Inferior parietal cortex (tissue), 1 donor: Measurements from ENCODE around the gene SEMA4B.

Source experiments
- DNase-seq: peaks from one replicate; pipeline ENCODE4 v3.0.0-alpha.2; 2016; ENCODE audit errors: extremely low spot score

Gene SEMA4B

DNA sequence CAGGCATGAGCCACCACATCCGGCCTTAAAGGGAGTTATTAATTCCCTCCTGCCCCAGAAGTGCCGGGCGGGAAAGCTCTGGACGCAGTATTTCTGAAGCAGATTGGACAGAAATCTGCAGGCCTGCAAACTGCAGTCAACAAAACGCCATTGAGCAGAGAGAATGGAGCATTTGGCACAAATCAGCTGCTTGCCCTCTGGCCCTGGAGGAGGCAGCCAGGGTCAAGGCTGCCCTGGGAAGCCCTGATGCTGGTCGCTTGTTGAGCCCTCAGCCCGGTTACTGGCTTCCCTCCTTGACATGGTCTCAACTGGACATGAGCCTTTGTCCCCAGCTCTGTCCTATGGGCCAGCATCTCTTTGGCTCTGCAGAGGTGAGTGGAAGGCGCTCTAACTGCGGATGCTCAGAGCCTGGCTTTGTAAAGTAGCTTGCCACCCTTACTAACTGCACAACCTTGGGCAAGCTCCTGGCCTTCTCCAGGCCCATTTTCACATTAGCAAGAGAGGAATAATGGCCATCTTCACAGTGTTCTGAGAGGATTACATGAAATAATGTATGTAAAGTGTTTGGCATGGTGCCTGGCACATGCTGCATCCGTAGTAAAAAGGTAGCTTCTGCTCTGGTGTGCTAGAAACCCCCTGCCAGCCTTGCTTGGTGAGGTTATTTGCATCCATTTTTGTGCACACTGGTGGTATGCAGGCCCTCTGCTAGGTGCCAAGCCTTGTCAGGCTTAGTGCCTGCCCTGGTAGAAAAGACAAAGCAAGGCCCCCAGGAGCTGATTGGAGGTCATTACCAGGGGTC, 4.1 kb downstream of the SEMA4B start:
- DNase-seq = no peak

DNA sequence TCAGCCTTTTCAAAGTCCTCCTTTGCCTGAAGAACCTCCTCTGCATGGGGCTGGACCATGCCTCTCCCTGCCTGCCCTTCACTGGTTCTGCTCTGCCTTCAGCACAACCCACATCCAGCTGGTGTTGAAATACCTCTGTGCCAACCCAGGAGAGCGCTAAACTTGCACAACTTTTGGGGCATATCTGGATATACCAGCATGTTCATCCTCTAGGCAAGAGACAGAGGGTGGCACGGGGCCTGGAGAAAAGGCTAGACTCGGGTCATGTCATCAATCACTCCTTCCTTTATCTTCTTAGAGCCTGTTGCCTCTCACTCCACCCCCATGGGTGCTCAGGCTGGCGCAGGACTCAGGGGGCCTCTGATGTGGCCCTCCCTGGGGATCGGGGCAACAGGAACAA, 4.8 kb downstream of the SEMA4B start:
- no peak for DNase-seq

DNA sequence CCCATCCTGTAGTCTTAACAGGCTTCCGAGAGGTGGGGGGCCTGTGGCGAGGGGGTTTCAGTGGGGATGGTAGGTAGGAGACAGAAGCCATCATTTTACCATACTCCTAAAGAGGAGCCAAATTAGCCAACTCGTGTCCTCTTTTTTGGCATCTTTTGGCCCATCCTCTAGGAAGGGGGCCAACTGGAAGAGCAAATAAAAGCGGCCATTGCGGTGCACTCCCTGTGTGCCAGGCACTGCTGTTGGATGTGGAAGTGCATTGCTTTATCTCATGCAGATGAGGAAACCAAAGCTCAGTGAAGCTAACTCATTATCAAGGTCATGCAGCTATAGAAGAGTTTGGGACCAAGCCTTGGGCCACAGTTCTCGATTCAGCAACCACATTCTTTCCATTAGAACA, 6.1 kb downstream of the SEMA4B start:
- no peak for DNase-seq

DNA sequence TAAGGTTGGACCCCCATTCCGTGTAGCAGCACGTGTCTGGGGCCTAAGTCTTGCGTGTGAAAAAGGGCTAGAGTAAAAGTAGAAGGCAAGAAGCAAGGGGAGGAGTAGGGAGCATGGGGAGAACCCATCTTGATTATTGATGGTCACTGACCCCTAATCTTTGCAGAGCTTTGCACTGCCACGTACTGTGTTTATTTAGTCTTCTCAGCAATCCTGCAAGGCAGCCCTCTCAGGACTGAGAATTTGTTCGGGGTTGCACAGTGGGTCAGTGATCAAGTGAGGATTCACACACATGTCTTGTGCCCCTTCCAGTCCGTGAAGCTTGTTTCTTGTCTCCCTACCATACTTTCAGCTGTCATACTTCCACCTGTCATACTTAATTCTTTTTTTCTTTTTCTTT, 7.2 kb downstream of the SEMA4B start:
- DNase-seq = no peak

DNA sequence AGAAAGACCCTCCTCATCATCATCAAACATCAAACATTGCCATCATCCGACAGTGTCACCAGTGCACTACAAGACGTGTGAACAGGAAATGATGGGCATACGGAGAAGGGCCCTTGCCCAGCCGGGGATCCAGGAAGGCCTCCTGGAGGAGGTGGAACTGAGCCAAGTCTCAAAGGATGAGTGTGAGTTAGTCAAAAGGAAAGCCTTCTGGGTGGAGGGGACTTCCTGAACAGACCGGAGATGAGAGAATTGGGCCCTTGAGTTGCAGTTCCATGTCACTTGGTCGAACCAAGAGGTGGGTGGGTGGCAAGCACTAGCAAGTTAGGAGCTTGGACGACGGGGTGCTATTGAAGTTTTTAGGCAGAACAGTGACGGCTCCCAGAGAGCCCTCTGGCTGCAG, 8.5 kb downstream of the SEMA4B start:
- no peak for DNase-seq

DNA sequence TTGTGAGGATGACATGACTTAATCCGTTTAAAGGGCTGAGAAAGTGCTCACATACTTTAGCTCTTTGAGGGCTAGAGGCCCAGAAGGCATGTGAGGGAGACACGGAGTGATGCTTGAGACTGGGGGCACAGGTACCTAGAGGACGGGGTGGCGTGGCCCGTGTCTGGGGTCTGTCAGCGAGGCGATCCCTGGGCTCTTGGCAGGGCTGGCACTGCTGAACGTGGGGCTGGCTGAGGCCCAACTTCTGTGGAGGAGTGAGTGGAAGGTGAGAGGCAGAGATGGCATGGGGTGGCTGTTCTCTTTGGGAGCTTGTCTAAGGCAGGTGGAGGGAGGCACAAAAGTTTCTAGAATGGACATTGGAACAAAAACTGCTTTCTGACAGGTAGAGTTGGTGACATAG, 9.5 kb downstream of the SEMA4B start:
- no peak for DNase-seq

DNA sequence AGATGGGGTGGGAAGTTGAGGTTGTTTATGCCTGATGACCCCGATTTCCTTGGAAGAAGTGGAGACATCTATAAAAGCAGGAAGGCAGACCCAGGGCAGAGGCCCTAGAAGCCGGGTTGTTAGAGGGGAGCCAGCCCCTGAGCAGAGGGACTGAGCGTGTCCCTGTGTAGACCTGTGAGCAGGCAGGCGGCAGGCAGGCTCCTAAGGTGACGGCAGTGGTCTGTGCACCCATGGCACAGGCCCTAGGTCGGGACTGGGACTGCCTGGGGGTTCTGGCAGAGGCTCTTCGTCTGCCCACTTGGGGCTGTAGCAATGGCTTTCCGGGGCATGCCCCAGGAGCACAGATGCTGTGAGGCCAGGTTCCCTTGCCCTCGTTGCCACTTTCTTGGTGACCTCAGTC, 9.9 kb downstream of the SEMA4B start:
- DNase-seq = no peak

DNA sequence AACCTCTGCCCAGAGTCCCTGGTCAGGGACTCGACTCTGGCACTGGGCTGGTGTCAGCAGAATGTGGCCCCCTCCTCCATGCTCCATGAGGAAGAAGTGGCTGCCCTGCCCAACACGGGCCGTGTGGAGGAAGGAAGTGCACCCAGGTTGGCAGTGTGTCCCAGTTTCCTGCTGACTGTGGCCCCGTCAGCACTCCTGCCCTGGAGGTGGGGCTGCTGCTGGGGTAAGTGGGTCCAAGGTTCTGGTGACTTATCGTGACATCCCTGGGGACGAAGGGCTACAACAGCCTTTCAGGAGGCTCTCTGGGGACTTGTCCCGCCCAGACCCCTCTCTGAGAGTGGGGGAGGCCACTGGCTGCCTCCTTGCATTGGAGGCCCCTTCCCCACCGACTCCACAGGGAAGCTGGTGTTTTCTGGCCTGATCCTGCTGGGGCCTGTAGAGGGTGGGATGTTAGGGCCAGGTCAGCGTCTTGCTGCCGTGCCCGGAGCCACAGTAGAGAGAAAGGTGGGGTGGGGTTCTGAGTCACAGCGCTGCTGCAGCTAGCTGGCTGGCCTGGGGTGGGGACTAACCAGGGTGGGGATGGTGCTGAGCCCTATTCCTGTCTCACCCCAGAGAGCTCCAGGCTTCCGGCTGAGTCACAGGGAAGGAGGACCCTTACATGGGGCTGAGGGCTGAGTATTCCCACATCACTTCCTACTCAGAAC, 10.5 kb downstream of the SEMA4B start:
- no peak for DNase-seq

DNA sequence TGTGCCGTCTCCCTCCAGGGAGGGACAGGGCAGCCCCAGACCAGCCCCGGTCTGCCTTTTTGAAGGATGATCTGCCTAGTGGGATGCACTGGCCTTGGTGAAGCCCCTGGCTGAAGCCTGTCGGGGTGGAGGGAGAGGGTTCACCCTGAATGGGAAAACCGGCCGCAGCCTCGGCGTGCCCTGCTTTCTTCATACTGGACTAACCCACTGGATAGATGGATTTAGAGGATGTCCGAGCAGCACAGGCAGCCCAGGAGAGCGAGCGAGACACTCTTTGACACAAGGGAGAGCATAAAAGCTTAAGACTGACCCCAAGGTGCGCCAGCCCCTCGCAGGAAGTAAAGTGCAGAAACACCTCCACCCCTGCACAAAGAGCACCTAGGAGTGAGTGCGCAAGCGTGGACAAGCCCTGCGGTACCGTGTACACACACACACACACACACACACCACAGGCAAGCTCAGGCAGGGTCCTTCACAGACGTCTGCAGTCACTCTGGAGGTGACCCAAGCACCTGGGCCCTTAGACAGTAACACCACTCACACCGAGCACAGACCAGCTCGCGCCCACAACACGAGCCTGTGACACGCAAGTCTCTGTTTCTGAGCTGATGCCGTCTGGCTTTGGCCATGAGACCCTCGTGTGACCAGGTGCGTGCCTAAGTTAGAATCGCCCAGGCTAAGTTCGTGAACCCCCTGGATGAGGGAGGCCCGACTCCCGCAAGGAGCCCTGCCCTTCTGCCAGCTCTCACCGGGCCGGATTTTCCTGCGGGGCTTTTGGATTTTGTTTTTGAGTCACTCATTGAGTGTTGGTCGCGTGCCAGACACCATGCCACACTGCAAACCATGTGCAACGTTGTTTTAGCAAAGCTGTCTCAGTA, 11.3 kb downstream of the SEMA4B start:
- no peak for DNase-seq

DNA sequence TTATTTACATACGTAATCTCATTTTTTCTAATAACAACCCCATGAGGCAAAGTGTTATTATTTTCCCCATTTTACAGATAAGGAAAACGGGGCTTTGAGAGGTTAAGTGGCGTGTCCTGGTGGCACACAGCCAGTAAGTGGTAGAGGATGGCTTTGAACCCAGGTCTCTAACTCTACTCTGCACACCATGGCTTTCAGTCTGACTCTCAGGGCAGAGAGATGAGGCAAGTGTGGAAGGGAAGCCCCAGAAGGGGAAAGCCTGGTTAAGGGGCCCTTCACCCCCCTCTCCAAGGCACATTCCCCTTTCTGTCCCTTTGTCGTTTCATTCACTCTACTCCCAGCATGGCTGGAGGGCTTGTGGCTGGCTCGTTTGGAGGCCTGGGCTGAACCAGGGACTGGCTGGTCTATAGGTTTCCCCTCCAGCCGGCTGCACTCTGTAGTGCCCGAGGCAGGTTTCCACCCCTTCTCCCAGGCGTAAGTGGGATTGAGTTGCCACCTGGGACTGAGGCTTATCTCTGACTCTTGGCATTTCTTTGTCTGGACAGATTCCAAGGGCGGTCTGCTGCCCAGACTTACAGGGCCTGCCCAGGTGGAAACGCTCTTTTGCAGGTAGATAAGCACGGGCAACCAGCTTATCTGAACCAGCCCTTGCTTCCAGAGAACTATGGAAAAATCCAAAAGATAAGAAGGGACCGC, 12.1 kb downstream of the SEMA4B start:
- no peak for DNase-seq

DNA sequence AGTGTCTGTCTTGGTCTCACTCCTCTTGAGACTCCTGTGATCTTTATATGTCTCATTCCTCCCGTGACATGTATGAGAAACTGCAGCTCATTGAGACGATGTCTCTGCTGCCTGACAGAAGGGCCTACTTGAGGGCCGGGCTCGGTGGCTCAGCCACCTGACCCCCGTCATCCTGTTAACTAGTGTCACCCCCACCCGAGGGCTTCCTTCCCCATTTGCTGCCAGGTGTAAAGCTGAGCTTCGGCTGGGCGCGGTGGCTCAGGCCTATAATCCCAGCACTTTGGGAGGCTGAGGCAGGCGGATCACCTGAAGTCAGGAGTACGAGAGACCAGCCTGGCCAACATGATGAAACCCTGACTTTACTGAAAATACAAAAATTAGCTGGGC, 12.7 kb downstream of the SEMA4B start:
- no peak for DNase-seq

DNA sequence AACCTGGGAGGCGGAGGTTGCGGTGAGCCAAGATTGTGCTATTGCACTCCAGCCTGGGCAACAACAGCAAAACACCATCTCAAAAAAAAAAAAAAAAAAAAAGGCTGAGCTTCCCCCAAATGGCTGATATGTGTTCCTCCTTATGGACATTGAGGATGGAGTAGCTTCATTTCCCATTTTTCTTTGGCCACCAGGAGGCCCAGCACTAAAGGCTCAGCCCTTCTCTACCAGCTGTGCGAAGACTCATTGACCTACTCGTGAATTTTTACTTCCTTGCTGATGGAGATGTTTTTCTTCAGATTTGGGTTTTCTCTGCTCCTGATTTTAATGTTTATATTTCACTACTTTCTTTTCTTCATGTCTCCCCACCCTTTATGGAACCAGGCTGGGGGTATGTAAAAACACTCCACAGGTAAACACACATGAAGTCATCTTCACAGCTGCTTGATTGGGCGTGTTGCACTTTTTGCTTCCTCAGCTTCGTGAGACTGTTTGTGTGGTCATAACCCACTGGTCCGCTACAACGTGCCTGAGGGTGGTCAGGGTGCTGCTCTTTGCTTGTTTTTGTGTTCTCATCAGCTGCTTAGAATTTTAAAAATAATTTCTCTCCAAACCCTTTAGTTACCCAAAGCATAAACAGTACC, 13.5 kb downstream of the SEMA4B start:
- DNase-seq = no peak

DNA sequence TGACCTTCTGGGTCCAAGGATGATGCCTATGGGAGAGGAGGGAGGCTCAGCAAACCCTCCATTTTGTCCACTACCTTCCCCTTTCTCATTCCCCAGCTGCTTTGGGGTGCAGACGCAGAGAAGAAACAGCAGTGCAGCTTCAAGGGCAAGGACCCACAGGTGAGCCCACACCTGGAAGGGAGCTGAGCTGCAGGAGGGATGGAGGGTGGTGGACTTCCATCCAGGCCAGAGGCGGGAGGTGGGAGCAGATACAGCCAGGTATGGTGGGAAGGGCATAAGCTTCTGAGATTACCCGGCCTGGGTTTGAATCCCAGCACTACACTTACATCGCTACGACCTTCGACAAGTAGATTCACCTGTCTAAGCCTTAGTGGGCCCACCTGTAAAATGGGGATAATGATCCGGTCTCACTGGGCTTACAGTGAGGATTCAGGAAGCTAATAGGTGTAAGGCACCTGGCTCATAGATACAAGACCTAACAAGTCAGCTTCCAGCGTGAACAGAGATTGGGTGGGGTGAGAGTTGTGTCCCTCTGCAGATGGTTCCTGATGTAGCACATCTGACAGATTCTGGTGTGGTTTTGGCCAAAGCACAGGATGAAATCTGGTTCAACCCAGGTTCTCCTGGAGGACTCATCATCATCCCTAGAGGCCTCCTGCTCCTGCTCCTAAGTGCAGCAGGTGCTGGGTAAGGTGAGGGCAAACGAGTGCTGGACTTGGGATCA, 16.7 kb downstream of the SEMA4B start:
- DNase-seq = no peak

DNA sequence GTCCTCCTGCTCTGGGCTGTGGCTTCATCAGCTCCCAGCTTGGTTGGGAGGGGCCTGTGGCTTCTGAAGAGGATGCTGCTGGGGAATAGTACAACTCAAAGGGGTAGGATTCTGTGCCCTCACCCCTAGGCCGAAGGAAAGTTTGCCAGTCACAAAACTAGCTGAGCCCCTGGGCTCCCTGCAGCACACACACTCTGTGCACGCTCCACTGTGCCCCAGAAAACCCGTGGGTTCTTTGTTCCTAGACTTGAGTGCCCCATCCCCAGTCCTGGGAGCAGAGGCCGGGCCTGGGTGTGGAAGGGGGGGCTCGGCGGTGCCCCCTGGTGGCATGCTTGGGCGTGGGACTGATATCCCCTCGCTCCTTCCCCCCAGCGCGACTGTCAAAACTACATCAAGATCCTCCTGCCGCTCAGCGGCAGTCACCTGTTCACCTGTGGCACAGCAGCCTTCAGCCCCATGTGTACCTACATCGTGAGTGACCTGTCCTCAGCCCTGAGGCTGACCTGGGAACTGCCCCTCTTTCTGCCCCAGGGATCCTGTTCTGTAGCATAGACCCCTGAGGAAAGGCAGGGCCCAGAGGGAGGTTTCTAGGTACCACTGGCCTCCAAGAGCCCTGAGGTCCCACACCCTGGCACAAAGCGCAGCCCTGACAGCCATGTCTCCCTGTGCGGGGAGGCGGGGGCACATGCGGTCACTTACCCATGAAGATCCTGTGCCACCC, 18.5 kb downstream of the SEMA4B start:
- no peak for DNase-seq

DNA sequence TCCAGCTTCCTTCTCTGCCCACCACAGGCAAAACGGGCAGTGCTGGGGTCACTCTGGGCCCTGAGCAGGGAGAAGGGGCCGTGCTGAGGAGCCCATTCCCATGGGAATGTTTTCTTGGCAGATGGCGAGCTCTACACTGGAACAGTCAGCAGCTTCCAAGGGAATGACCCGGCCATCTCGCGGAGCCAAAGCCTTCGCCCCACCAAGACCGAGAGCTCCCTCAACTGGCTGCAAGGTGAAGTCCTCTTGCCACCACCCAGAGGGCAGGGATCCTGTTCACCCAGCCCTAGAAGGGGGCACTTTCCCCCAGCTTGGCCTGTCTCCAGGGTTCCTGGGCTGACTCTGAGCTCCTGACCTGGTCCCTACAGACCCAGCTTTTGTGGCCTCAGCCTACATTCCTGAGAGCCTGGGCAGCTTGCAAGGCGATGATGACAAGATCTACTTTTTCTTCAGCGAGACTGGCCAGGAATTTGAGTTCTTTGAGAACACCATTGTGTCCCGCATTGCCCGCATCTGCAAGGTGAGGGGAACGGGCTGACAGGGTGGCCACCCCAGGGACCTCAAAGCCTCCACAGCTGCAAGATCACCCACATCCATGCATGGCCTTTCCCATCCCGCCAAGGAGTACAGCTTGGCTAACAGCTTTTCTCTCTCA, 20.2 kb downstream of the SEMA4B start:
- peak; percentile 75 for DNase-seq

DNA sequence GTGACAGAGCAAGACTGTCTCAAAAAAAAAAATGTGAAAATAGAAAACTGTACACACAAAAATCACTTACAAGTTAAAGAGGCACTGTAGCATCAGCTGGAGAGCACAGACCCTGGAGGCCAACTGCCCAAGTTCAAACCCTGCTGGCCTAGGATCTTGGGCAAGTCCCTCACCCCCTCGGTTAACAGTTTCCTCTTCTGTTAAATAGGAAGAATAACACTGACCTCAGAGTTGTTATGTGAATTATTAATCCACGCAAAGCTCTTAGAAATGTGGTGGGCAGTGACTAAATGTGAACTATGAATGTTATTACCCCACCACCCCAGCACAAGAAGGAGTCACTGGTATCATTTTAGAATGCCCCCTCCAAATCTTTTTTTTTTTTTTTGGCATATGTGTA, 21.4 kb downstream of the SEMA4B start:
- no peak for DNase-seq

DNA sequence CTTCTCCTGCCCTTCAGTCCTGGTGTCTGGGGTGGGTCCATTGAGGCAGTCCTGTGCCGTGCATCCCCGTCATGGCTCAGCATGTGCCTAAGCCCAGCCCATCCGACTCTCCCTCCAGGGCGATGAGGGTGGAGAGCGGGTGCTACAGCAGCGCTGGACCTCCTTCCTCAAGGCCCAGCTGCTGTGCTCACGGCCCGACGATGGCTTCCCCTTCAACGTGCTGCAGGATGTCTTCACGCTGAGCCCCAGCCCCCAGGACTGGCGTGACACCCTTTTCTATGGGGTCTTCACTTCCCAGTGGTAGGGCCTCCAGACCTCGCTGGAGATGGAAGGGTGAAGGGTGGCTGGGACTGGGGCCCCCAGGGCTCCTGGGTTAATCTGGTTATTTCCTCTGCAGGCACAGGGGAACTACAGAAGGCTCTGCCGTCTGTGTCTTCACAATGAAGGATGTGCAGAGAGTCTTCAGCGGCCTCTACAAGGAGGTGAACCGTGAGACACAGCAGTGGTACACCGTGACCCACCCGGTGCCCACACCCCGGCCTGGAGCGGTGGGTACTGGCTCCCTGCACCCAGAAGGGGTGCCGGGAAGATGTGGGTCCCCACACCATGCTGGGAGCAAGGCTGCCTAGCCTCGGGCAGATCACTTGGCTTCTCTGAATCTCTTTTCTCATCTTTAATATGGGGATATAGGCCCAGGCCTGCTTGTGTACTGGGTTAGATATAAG, 22.5 kb downstream of the SEMA4B start:
- no peak for DNase-seq

DNA sequence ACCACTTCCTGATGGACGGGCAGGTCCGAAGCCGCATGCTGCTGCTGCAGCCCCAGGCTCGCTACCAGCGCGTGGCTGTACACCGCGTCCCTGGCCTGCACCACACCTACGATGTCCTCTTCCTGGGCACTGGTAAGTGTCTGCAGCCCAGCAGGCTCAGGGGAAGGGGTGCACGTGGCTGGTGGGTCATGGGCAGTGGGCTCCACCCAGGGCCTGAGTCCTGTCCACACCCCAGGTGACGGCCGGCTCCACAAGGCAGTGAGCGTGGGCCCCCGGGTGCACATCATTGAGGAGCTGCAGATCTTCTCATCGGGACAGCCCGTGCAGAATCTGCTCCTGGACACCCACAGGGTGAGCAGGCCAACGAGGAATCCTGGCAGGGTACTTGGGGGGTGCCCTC, 23.9 kb downstream of the SEMA4B start:
- no peak for DNase-seq
